ENCODE data around the gene SHANK2.

The SHANK2 gene

DNA sequence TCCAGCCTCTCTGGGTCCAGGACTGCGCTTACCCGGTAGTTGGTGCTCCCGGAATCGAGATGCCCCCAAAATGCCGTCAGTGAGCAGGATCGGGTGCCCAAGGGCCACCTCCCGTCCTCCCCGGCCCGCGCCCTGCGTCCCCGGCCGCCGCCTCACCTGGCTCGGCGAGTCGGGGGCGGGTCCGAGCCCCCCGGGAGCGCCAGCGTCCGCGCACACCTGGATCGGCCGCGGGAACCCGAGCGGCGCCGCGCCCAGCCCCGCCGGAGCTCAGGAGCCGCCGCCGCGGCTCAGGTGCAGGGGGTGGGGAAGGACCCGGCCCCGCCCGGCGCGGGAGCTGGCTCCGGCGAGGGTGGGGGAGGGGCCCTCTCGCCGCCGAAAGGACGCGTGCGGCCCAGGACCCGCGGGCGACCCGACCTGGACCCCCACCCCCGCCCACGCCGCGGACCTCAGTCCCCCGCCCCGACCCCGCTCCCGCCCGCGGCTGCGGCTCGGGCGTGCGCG is at the start of gene SHANK2:
SHANK2 (minus strand) TSS at position 309 of the 501 bp plus-strand sequence. CDS start 105,251 bp downstream, outside the sequence.
- ChIA-PET POLR2A (no interaction called here), CTCF (no interaction called here)
- TF ChIP-seq, protein P1, sequence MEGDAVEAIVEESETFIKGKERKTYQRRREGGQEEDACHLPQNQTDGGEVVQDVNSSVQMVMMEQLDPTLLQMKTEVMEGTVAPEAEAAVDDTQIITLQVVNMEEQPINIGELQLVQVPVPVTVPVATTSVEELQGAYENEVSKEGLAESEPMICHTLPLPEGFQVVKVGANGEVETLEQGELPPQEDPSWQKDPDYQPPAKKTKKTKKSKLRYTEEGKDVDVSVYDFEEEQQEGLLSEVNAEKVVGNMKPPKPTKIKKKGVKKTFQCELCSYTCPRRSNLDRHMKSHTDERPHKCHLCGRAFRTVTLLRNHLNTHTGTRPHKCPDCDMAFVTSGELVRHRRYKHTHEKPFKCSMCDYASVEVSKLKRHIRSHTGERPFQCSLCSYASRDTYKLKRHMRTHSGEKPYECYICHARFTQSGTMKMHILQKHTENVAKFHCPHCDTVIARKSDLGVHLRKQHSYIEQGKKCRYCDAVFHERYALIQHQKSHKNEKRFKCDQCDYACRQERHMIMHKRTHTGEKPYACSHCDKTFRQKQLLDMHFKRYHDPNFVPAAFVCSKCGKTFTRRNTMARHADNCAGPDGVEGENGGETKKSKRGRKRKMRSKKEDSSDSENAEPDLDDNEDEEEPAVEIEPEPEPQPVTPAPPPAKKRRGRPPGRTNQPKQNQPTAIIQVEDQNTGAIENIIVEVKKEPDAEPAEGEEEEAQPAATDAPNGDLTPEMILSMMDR (IDR thresholded peaks at IDR 0.05; ENCODE audit: control extremely low read depth, extremely low read depth, low read depth, missing control alignments): no peak
- DNase-seq (ENCODE audit: extremely low spot score): no peak

DNA sequence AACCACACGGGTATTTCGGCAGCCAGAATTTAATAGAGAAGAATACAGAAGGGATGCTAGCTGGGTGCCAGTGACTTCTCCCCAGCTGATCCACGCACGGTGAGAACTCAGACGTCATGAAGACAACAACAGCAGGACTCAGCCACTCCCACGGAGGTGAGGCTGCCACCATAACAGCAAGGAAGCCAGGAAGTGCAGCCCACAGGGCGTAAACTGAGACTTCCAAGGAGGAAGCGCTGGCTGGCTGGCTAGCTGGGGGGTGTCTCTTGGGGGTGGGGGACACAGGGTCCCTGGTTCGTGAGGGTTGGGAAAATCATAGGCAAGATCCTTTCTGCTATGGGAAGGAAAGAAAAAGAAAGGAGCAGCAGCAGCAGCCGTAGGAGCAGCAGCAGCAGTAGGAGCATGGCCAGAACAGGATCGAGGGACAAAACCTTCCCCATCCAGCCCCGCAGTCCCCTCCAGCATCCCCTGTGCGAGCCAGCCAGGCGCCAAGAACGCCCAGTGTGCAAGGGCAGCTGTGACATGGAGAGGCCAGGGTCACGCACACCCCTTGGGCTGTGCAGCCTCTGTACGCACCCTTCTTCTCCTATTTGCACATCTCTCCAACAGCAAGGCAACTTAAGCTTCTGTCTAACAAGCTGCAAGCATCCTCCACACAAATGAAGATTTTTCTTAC is 49.6 kb upstream of the SHANK2 start:
- ChIA-PET POLR2A (no interaction called here), CTCF (no interaction called here)
- DNase-seq (ENCODE audit: extremely low spot score): no peak
- TF ChIP-seq, protein P1 (IDR thresholded peaks at IDR 0.05; ENCODE audit: control extremely low read depth, extremely low read depth, low read depth, missing control alignments): no peak

DNA sequence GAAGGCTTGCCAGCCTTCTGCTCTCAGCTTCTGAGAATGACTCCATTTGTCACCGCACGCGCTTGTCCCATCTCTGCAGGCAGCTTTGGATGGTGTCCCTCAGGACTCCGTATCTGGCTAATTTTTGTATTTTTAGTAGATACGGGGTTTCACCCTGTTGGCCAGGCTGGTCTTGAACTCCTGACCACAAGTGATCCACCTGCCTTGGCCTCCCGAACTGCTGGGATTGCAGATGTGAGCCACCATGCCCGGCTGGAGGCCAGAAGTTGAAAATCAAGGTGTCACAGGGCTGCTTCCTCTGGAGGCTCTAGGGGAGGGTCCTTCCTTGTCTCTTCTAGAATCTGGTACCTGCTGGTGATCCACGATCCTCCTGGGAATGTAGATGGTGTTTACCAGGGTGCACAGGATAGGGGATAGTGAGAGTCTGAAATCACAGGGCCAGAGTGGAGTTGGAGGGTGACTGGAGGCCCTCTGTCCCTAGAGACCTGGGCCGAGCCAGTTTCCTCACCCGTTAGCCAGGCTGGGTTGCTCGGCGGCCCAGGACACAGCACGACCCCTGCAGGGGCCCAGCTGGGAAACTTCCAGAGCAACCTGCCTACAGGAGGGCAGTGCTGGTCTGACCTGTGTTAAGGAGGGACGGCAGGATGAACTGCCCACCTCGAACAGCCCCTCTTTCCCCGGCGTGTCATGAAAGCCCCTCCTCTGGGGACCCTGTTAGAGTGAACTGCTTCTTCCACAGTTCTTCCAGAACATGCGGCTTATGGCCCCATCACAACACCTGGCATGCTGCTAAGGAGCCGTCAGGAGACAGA is 48.9 kb upstream of the SHANK2 start:
- DNase-seq (ENCODE audit: extremely low spot score): no peak
- ChIA-PET POLR2A (no interaction called here), CTCF (no interaction called here)
- TF ChIP-seq, protein P1 (IDR thresholded peaks at IDR 0.05; ENCODE audit: control extremely low read depth, extremely low read depth, low read depth, missing control alignments): no peak

DNA sequence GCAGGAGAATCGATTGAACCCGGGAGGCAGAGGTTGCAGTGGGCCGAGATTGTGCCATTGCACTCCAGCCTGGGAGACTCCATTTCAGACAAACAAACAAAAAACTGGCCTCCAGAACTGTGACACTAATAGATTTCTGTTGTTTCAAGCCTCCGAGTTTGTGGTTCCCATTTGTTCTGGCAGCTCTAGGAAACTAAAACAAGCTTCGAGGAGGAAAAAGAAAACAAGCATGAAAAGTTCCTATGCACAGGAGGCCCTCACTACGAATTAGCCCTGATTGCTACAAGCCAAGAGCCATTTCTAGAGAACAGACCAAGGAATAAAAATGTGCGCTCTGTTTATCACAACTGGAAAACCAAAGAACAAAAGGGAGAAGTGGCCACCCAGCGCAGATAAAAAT is 47.8 kb upstream of the SHANK2 start:
- TF ChIP-seq, protein P1 (IDR thresholded peaks at IDR 0.05; ENCODE audit: control extremely low read depth, extremely low read depth, low read depth, missing control alignments): no peak
- DNase-seq (ENCODE audit: extremely low spot score): no peak
- POLR2A ChIA-PET: no interaction called here
- CTCF ChIA-PET: no interaction called here

DNA sequence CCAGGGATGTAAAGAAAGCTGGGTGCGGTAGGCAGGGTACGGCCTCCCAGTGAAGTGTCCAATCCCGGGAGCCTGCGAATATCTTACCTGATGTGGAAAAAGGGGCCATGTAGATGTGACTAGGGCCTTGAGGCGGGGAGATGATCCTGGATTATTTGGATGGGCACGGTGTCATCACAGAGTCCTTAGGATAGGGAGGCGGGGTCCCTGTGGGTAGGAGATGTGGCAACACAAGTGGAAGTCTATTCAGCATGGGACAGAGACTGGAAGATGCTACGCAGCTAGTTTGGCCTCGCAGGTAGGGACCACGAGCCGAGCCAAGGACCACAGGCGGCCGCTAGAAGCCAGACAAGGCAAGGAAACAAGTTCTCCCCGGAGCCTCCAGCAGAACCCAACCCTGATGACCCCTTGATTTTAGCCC is 46.4 kb upstream of the SHANK2 start:
- TF ChIP-seq, protein P1 (IDR thresholded peaks at IDR 0.05; ENCODE audit: control extremely low read depth, extremely low read depth, low read depth, missing control alignments): no peak
- DNase-seq (ENCODE audit: extremely low spot score): no peak
- ChIA-PET POLR2A (no interaction called here), CTCF (no interaction called here)

DNA sequence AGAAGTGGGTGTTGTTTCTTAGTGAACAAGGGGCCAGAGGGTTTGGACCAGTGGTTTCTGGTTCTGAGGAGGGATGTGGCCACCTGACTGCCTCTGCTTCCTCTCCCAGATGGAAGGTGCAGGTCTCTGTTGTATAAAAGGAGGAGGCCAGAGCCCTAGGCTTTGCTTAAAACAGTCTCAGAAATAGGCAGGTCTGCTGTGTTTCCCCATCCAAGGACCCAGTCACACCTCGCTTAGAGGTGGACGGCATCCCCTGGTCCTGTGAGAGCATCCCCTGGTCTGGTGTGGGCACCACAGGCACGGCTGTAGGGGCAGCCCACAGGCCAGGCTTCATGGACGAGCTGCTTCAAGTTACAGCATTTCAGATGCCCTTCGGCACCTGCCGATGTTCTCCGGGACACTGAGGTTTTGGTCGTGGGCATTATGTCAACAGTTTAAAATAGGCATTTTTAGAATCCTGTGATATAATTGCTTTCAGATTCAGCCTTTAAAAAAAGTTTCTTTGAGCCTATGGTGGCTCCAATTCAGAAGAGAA is 45.7 kb upstream of the SHANK2 start:
- TF ChIP-seq, protein P1 (IDR thresholded peaks at IDR 0.05; ENCODE audit: control extremely low read depth, extremely low read depth, low read depth, missing control alignments): no peak
- ChIA-PET CTCF (no interaction called here), POLR2A (no interaction called here)
- no peak for DNase-seq (ENCODE audit: extremely low spot score)

All from GM10248 (cell line).